Medulla oblongata (tissue), 1 donor: ENCODE data around the gene KRT17.

ENCODE experiments used
- DNase-seq: peaks from one replicate; pipeline ENCODE4 v3.0.0-alpha.2; 2015; ENCODE audit errors: extremely low spot score

Gene KRT17

GRCh38 chr17:41575336-41575735 lies 49.0 kb downstream of the KRT17 start:
- DNase-seq: no peak

GRCh38 chr17:41571561-41572434 lies 52.6 kb downstream of the KRT17 start, which contains the start of gene KRT9:
TSS of gene KRT9 (minus strand) at chr17:41572059. CDS start at chr17:41571992, 67 bp downstream.
- DNase-seq: no peak
